ENCODE results near the gene GAREM1.

Gene GAREM1

GRCh38 chr18:32275221-32275620 is 195.5 kb downstream of the GAREM1 start:
- Histone ChIP-seq H3K36me3 (ENCODE audit: control insufficient read depth in 2 of 2, insufficient read depth in 2 of 2, low read length in 2 of 2) (no peaks in the 10 kb centered on the region), H3K27me3 (ENCODE audit: control insufficient read depth in 2 of 2, insufficient read depth in 2 of 2, low read length in 2 of 2) (no peaks in the 10 kb centered on the region), H3K4me1 (ENCODE audit: control insufficient read depth in 2 of 2, insufficient read depth in 2 of 2, low read length in 2 of 2) (peaks cover 18 to 29% of the 10 kb centered on the region in 2 donors)

GRCh38 chr18:32274307-32274706 is 196.4 kb downstream of the GAREM1 start:
- no peaks in the 10 kb centered on the region for H3K9me3 ChIP-seq (ENCODE audit: control insufficient read depth in 2 of 2, low read length in 2 of 2)
- no peak overlapping the region for H3K9ac ChIP-seq (ENCODE audit: low read depth in 1 of 2, low read length in 2 of 2)
- H3K27me3 ChIP-seq (ENCODE audit: control insufficient read depth in 2 of 2, insufficient read depth in 2 of 2, low read length in 2 of 2) = no peaks in the 10 kb centered on the region
- no peak overlapping the region for H3K27ac ChIP-seq (ENCODE audit: low read depth in 2 of 2, low read length in 2 of 2)
- peaks cover under 1 to 5% of the 10 kb centered on the region in 2 donors for H3K36me3 ChIP-seq (ENCODE audit: control insufficient read depth in 2 of 2, insufficient read depth in 2 of 2, low read length in 2 of 2)
- peaks cover 17 to 28% of the 10 kb centered on the region in 2 donors for H3K4me1 ChIP-seq (ENCODE audit: control insufficient read depth in 2 of 2, insufficient read depth in 2 of 2, low read length in 2 of 2)
- no peak overlapping the region for H3K4me3 ChIP-seq (ENCODE audit: low read length in 2 of 2)

More at GRCh38 chr18:32275221-32275620, 195.5 kb downstream of the GAREM1 start:
- H3K9ac ChIP-seq (ENCODE audit: low read depth in 1 of 2, low read length in 2 of 2) = no peak overlapping the region
- no peak overlapping the region for H3K27ac ChIP-seq (ENCODE audit: low read depth in 2 of 2, low read length in 2 of 2)
- no peaks in the 10 kb centered on the region for H3K9me3 ChIP-seq (ENCODE audit: control insufficient read depth in 2 of 2, low read length in 2 of 2)
- H3K4me3 ChIP-seq (ENCODE audit: low read length in 2 of 2) = no peak overlapping the region

- Histone ChIP-seq H3K27ac (ENCODE audit: low read depth in 2 of 2, low read length in 2 of 2) (no peak overlapping the region), H3K27me3 (ENCODE audit: control insufficient read depth in 2 of 2, insufficient read depth in 2 of 2, low read length in 2 of 2) (no peaks in the 10 kb centered on the region), H3K4me3 (ENCODE audit: low read length in 2 of 2) (no peak overlapping the region), H3K9ac (ENCODE audit: low read depth in 1 of 2, low read length in 2 of 2) (no peak overlapping the region), H3K4me1 (ENCODE audit: control insufficient read depth in 2 of 2, insufficient read depth in 2 of 2, low read length in 2 of 2) (peaks cover 2 to 8% of the 10 kb centered on the region in 2 donors), H3K36me3 (ENCODE audit: control insufficient read depth in 2 of 2, insufficient read depth in 2 of 2, low read length in 2 of 2) (peaks cover 5 to 10% of the 10 kb centered on the region in 2 donors), H3K9me3 (ENCODE audit: control insufficient read depth in 2 of 2, low read length in 2 of 2) (no peaks in the 10 kb centered on the region)
Observed at GRCh38 chr18:32271672-32272208, 198.9 kb downstream of the GAREM1 start.

GRCh38 chr18:32270341-32270740 is 200.3 kb downstream of the GAREM1 start:
- Histone ChIP-seq H3K9me3 (ENCODE audit: control insufficient read depth in 2 of 2, low read length in 2 of 2) (no peaks in the 10 kb centered on the region), H3K36me3 (ENCODE audit: control insufficient read depth in 2 of 2, insufficient read depth in 2 of 2, low read length in 2 of 2) (peaks cover 5 to 10% of the 10 kb centered on the region in 2 donors), H3K9ac (ENCODE audit: low read depth in 1 of 2, low read length in 2 of 2) (no peak overlapping the region), H3K27me3 (ENCODE audit: control insufficient read depth in 2 of 2, insufficient read depth in 2 of 2, low read length in 2 of 2) (no peaks in the 10 kb centered on the region), H3K4me1 (ENCODE audit: control insufficient read depth in 2 of 2, insufficient read depth in 2 of 2, low read length in 2 of 2) (no peaks in the 10 kb centered on the region), H3K4me3 (ENCODE audit: low read length in 2 of 2) (no peak overlapping the region), H3K27ac (ENCODE audit: low read depth in 2 of 2, low read length in 2 of 2) (no peak overlapping the region)

GRCh38 chr18:32267463-32267862 is 203.2 kb downstream of the GAREM1 start:
- H3K4me3 ChIP-seq (ENCODE audit: low read length in 2 of 2) = no peak overlapping the region
- H3K4me1 ChIP-seq (ENCODE audit: control insufficient read depth in 2 of 2, insufficient read depth in 2 of 2, low read length in 2 of 2) = no peaks in the 10 kb centered on the region
- H3K27ac ChIP-seq (ENCODE audit: low read depth in 2 of 2, low read length in 2 of 2) = no peak overlapping the region
- H3K36me3 ChIP-seq (ENCODE audit: control insufficient read depth in 2 of 2, insufficient read depth in 2 of 2, low read length in 2 of 2) = peaks cover 5 to 10% of the 10 kb centered on the region in 2 donors
- H3K9me3 ChIP-seq (ENCODE audit: control insufficient read depth in 2 of 2, low read length in 2 of 2) = no peaks in the 10 kb centered on the region
- no peaks in the 10 kb centered on the region for H3K27me3 ChIP-seq (ENCODE audit: control insufficient read depth in 2 of 2, insufficient read depth in 2 of 2, low read length in 2 of 2)
- no peak overlapping the region for H3K9ac ChIP-seq (ENCODE audit: low read depth in 1 of 2, low read length in 2 of 2)

GRCh38 chr18:32264401-32264800 is 206.3 kb downstream of the GAREM1 start:
- Histone ChIP-seq H3K4me3 (ENCODE audit: low read length in 2 of 2) (no peak overlapping the region), H3K9ac (ENCODE audit: low read depth in 1 of 2, low read length in 2 of 2) (no peak overlapping the region), H3K4me1 (ENCODE audit: control insufficient read depth in 2 of 2, insufficient read depth in 2 of 2, low read length in 2 of 2) (peaks cover 0 to under 1% of the 10 kb centered on the region in 2 donors), H3K27me3 (ENCODE audit: control insufficient read depth in 2 of 2, insufficient read depth in 2 of 2, low read length in 2 of 2) (no peaks in the 10 kb centered on the region), H3K36me3 (ENCODE audit: control insufficient read depth in 2 of 2, insufficient read depth in 2 of 2, low read length in 2 of 2) (peaks cover 5 to 6% of the 10 kb centered on the region in 2 donors), H3K27ac (ENCODE audit: low read depth in 2 of 2, low read length in 2 of 2) (no peak overlapping the region), H3K9me3 (ENCODE audit: control insufficient read depth in 2 of 2, low read length in 2 of 2) (no peaks in the 10 kb centered on the region)

- no peak overlapping the region for H3K9ac ChIP-seq (ENCODE audit: low read depth in 1 of 2, low read length in 2 of 2)
- peaks cover 7 to 23% of the 10 kb centered on the region in 2 donors for H3K4me1 ChIP-seq (ENCODE audit: control insufficient read depth in 2 of 2, insufficient read depth in 2 of 2, low read length in 2 of 2)
- H3K4me3 ChIP-seq (ENCODE audit: low read length in 2 of 2) = no peak overlapping the region
- no peaks in the 10 kb centered on the region for H3K9me3 ChIP-seq (ENCODE audit: control insufficient read depth in 2 of 2, low read length in 2 of 2)
- H3K36me3 ChIP-seq (ENCODE audit: control insufficient read depth in 2 of 2, insufficient read depth in 2 of 2, low read length in 2 of 2) = no peaks in the 10 kb centered on the region
- no peaks in the 10 kb centered on the region for H3K27me3 ChIP-seq (ENCODE audit: control insufficient read depth in 2 of 2, insufficient read depth in 2 of 2, low read length in 2 of 2)
- H3K27ac ChIP-seq (ENCODE audit: low read depth in 2 of 2, low read length in 2 of 2) = no peak overlapping the region
Observed at GRCh38 chr18:32262092-32262491, 208.6 kb downstream of the GAREM1 start.

- Histone ChIP-seq H3K4me3 (ENCODE audit: low read length in 2 of 2) (no peak overlapping the region), H3K27me3 (ENCODE audit: control insufficient read depth in 2 of 2, insufficient read depth in 2 of 2, low read length in 2 of 2) (no peaks in the 10 kb centered on the region), H3K9me3 (ENCODE audit: control insufficient read depth in 2 of 2, low read length in 2 of 2) (no peaks in the 10 kb centered on the region), H3K9ac (ENCODE audit: low read depth in 1 of 2, low read length in 2 of 2) (no peak overlapping the region), H3K27ac (ENCODE audit: low read depth in 2 of 2, low read length in 2 of 2) (no peak overlapping the region), H3K4me1 (ENCODE audit: control insufficient read depth in 2 of 2, insufficient read depth in 2 of 2, low read length in 2 of 2) (peaks cover 7 to 24% of the 10 kb centered on the region in 2 donors), H3K36me3 (ENCODE audit: control insufficient read depth in 2 of 2, insufficient read depth in 2 of 2, low read length in 2 of 2) (no peaks in the 10 kb centered on the region)
Observed at GRCh38 chr18:32261003-32261402, 209.7 kb downstream of the GAREM1 start.

- Histone ChIP-seq H3K9me3 (ENCODE audit: control insufficient read depth in 2 of 2, low read length in 2 of 2) (no peaks in the 10 kb centered on the region), H3K9ac (ENCODE audit: low read depth in 1 of 2, low read length in 2 of 2) (no peak overlapping the region), H3K4me1 (ENCODE audit: control insufficient read depth in 2 of 2, insufficient read depth in 2 of 2, low read length in 2 of 2) (peaks cover 7 to 24% of the 10 kb centered on the region in 2 donors), H3K4me3 (ENCODE audit: low read length in 2 of 2) (no peak overlapping the region), H3K36me3 (ENCODE audit: control insufficient read depth in 2 of 2, insufficient read depth in 2 of 2, low read length in 2 of 2) (no peaks in the 10 kb centered on the region), H3K27ac (ENCODE audit: low read depth in 2 of 2, low read length in 2 of 2) (peak overlapping the region; percentile 19 to 38), H3K27me3 (ENCODE audit: control insufficient read depth in 2 of 2, insufficient read depth in 2 of 2, low read length in 2 of 2) (no peaks in the 10 kb centered on the region)
Observed at GRCh38 chr18:32259553-32259952, 211.1 kb downstream of the GAREM1 start.

- H3K4me1 ChIP-seq (ENCODE audit: control insufficient read depth in 2 of 2, insufficient read depth in 2 of 2, low read length in 2 of 2) = peaks cover 7 to 24% of the 10 kb centered on the region in 2 donors
- no peaks in the 10 kb centered on the region for H3K9me3 ChIP-seq (ENCODE audit: control insufficient read depth in 2 of 2, low read length in 2 of 2)
- H3K27me3 ChIP-seq (ENCODE audit: control insufficient read depth in 2 of 2, insufficient read depth in 2 of 2, low read length in 2 of 2) = no peaks in the 10 kb centered on the region
- no peak overlapping the region for H3K9ac ChIP-seq (ENCODE audit: low read depth in 1 of 2, low read length in 2 of 2)
- no peak overlapping the region for H3K4me3 ChIP-seq (ENCODE audit: low read length in 2 of 2)
- H3K36me3 ChIP-seq (ENCODE audit: control insufficient read depth in 2 of 2, insufficient read depth in 2 of 2, low read length in 2 of 2) = no peaks in the 10 kb centered on the region
- peak overlapping the region; percentile 3 to 5 for H3K27ac ChIP-seq (ENCODE audit: low read depth in 2 of 2, low read length in 2 of 2)
Observed at GRCh38 chr18:32258558-32259204, 212.0 kb downstream of the GAREM1 start.

Measured in mucosa of rectum (tissue), 2 donors.